ENCODE data around the gene IGFBP6.

- TF ChIP-seq BACH2 (CRISPR knock-in tag; IDR thresholded peaks at IDR 0.05; ENCODE audit: borderline replicate concordance) (no peak), PATZ1 (CRISPR knock-in tag; IDR thresholded peaks at IDR 0.05; ENCODE audit: borderline replicate concordance) (no peak)
Observed at GRCh38 chr12:53096089-53096741, 1.3 kb upstream of the IGFBP6 start.
